GM18498 (cell line): ENCODE results near the gene PRXL2B.
"Not testable (repeated sequence)": the region's sequence is repeated elsewhere in the genome, so short reads cannot be mapped to it uniquely, and the experiment has no call there.

Experiments used
- ATAC-seq: cut with Tn5 transposase; IDR thresholded peaks from one replicate; pipeline ENCODE4 v1.9.1; 2021; ENCODE audit warnings: mild to moderate bottlenecking, moderate library complexity; ENCODE audit not compliant: unreplicated experiment

PRXL2B gene

DNA sequence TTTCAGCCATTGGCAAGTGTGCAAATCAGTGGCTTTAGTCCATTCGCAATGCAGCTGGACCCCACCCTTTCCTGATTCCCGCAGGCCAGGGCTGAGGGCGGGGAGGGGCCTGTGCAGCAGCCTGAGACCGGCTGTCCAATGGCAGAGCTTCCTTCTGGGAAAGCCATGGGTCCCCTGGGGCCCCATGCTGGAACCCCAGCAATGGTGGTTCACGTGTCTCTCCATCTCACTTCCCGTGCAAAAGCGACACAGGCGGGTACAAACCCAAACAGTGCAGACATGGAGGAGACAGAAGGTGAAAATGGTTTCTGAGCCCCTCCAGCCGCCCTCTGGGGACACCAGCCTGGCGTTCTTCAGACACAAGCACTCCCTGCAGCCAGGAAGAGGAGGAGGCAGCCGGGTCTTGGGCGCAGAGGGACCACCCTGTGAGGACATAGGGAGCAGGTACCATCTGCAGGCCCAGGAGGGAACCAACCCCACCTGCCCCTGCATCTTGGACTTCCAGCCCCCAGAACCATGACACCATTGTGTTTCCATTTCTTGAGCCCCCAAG is 36.2 kb upstream of the PRXL2B start:
- ATAC-seq = not testable (repeated sequence)

DNA sequence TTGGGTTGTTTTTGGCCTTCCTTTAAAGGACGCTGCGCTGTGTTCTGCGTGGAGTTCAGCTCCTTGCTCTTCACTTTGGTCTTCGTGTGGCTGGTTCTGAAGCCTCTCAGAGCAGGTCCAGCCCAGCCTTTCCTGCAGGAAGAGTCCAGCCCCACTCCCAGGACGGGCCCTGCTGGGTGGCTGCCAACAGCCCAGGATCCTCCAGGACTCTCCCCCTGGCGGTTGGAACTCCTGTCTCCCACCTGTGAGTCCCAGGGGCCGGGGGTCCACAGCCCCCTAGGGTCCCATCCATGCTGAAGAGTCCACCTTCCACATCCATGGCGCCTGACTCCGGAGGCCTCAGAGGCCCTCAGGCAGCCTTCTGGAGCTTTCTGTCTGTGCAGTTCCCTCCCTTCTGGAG is 35.0 kb upstream of the PRXL2B start:
- ATAC-seq = not testable (repeated sequence)

DNA sequence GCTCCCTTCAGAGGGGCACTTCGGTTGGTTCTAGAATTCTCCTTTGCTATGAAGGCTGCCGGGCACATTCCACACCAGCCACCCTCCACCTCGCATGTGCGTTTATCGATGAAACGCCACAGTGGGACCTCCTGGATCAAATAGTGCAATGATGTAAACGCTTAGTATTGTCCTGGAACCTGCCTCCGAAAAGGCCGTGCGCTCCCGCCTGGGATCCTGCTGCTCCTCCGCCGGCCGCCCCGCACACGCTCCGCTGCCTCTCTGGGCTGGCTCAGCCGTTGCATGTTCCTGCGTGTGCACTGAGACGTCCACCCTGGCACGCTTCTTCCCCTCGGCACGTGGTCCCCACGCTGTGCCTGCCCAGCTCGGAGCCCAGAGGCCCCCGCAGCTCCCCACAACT is 34.4 kb upstream of the PRXL2B start:
- no peak for ATAC-seq

DNA sequence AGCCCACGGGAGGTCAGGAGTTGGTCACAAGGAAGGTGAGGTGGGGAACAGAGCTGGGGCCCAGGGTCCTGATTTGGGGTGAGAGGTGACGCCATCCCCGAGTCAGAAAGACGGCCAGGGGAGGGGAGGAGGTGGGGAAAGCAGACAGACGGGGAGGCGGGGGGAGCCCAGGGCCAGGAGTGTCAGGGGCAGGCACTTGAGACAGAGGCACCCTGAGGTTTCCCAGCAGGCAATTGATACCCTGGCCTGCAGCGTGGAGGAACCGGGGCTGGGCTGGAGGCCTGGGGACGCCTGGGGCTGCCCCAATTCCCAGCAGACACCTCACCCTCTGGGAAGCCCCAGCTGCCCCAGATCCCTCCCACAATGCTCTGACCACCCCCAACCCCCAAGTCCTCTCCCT is 33.5 kb upstream of the PRXL2B start:
- not testable (repeated sequence) for ATAC-seq

DNA sequence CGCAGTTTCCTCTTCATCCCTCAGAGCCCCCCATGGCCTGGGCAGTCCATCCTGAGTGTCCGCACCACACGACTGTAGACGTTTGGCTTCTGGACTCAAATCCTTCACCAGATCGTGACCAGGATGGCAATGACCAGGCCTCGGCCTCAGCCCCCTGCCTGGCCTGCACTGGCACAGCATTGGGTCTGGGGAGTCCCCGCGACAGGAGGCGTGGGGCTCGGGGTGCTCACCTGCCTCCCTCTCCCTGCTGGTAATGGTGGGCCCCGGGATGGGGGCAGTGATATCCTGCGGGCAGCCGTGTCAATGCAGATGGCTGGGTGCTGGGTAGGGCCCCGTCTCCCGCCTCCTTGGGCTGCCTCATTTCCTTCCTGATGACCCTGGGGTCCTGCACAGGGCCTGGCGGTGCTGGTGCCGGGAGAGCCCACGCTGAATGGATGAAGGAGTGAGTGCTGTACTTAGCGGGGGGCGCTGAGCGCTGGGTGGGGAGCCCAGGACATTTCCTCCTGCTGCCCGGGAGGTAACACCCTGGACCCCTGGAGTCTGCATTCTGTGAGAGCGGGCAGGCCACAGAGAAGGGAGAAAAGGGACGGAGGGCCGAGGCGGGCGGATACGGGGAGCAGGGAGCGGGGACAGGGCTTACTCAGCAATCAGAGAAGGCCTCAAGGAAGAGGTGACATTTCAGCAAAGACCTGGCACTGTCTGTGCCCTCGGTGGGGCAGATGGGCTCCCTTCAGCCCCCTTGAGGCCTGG is 32.5 kb upstream of the PRXL2B start:
- ATAC-seq = no peak

DNA sequence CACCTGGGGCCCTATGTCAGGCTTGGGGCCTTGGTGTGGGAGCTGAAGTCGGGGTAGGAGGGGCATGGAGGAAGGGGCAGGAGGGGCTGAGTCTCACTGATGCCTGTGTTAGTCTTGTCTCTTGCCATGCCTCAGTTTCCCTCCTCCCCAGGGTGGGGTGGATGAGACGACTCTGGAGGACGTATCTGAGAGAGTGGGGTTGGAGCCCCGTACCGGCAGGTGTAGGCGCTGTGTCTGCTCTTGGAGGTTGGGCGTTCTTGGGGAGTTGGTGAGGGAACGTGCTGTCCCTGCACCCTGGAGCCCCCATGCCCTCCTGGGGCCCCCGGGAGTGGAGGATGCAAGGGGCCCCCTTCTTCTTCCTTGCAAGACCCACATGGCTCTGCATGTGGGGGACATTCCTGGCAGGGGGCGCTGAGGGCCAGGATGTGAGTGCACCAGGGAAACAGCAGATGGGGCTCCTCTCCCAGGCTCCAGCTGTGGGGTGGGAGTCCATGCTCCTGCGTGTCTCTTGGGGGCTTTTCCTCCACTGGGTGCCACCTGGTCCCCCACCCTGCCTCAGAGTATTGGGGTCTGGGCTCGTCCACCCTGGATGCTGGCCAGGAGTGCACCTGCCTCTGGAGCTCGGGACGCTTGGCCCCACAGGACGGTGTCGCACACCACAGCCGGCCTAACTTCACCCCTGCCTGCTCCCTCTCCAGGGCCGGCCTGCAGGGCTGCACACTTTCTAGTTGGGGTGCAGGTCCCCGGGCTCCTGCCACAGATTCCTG is 31.8 kb upstream of the PRXL2B start:
- ATAC-seq = no peak

DNA sequence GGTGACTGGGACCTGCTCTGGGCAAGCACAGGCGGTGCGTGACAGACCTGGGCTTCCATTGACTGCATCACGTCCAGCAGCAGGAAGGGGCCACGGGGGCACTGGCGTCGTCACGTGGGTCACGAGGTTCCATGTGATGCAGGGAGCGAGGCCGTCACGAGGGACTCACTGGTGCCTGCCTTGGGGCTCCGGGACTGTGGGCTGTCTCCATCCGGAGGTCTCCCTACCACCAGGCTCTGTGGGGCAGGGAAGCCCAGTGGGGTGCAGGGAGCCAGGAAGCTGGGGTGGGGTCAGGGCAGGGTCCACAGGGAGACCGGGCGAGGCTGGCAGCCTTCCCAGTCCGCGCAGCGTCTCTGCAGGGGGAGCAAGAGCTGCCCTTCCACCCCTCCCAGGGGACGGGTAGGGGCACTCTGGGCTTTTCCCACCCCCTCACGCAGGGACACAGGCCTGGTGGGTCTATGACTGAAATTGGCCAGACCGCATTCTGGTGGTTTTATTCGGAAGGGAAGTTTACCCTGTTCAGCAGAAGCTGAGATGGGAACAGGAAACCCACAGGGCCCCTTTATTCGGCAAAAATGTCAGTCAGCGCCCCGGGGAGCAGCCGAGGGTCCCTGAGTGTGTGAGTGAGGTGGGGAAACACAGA is 30.8 kb upstream of the PRXL2B start:
- peak; percentile 35 for ATAC-seq

DNA sequence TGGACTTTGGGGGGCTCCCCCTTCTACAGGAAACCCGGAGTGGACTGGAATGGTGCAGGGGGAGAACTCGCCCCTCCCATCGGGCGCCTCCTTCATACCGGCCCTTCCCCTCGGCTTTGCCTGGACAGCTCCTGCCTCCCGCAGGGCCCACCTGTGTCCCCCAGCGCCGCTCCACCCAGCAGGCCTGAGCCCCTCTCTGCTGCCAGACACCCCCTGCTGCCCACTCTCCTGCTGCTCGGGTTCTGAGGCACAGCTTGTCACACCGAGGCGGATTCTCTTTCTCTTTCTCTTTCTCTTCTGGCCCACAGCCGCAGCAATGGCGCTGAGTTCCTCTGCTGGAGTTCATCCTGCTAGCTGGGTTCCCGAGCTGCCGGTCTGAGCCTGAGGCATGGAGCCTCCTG is 30.3 kb upstream of the PRXL2B start, which contains the start of gene TNFRSF14:
Gene TNFRSF14, plus strand, starts transcription at position 95 of the 401 bp plus-strand sequence. Its CDS starts 294 bp downstream, at position 389.
- ATAC-seq = peak; percentile 45

DNA sequence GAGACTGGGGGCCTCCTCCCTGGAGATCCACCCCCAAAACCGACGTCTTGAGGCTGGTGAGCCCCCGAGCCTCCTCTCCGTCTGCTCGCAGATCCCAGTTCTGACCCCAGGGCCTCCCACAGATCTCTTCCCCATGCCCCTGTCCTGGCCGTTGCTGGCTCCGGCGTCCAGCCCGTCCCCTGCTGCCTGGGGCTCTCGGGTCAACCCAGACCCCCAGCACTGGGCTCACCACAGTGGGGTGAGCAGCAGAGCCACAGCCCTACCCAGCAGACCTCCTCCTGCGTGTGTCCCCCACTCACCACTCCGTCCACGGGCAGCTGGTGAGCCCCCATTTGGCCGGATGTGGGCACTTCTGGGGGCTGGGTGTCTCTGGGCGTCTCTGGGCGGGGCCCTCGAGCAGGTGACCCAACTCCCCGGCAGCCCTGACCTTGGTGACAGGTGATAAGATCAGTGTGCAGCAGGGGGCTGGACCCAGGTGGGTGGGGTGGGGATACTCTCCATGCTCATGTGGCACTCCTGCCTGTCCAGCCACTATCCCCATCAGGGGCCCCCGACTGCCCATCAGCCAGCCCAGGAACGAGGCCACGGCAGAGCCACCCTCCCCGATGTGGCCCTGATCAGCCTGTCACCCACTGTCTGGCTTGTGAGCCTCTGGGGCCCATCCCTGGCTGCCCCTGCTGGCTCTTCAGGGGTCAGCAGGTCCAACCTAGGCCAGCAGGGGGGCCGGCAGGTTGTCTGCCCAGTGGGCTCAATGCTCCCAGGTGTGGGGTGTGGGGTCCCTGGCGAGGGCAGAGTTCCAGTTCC is 29.7 kb upstream of the PRXL2B start:
- ATAC-seq = peak; percentile 31

DNA sequence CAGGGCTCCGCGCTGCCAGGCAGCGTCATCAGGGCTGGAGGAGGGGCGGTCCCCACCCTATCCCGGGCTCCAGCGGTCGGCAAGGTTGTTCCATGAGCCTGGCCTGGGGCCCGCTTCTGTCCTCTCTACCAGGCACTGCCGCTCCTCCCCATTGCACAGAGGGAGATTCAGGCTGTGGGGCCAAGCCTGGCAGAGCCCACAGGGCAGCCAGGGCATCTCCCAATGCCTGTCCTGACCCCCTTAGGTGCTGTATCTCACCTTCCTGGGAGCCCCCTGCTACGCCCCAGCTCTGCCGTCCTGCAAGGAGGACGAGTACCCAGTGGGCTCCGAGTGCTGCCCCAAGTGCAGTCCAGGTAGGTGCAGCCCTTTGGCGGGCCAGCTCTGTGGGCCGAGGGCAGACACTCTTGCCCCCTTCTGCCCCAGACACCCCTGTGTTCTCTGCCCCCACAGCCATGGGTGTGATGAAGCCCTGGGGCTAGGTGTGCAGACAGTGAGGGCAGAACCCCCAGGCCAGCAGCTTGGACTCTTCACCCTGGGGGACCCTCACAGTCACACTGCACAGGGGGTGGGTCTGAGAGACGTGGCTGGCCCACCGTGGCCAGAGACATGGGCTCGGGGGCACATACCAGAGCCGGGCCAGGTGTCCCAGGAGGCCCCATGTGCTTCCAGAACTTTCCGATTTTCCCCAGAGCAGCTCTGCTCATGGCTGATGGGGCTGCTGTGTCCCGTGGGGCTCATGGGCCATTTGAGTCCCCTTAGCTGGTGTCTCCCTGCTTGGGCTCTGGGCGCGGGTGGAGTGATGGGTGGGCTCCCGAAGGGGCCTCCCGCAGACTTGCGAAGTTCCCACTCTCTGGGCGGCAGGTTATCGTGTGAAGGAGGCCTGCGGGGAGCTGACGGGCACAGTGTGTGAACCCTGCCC is 28.8 kb upstream of the PRXL2B start:
- no peak for ATAC-seq

DNA sequence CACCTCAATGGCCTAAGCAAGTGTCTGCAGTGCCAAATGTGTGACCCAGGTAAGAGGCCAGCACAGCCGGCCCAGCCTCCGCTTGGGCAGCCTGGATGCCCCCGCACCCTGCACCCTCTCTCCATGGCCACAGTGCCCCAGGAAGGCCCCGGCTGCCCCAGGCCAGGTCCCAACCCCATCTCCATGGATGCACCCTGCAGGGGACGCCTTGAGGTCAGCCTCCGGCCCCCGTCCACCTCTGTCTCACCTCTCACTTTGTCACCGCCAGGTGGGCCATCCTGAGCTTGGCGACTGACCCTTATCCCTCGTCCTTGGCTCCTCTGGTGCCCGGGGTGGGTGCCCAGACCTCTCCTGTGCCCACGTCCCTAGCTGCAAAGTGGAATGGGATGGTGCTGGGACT is 28.2 kb upstream of the PRXL2B start:
- no peak for ATAC-seq

DNA sequence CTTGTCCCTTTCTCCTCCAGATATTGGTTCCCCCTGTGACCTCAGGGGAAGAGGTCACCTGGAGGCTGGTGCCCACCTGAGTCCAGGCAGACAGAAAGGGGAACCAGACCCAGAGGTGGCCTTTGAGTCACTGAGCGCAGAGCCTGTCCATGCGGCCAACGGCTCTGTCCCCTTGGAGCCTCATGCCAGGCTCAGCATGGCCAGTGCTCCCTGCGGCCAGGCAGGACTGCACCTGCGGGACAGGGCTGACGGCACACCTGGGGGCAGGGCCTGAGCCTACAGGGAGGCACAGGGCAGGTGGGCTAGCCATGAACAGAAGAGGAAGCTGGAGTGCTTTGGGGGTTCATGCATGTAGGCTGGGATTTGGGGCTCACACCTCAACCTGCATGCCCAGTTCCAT is 27.7 kb upstream of the PRXL2B start:
- no peak for ATAC-seq

DNA sequence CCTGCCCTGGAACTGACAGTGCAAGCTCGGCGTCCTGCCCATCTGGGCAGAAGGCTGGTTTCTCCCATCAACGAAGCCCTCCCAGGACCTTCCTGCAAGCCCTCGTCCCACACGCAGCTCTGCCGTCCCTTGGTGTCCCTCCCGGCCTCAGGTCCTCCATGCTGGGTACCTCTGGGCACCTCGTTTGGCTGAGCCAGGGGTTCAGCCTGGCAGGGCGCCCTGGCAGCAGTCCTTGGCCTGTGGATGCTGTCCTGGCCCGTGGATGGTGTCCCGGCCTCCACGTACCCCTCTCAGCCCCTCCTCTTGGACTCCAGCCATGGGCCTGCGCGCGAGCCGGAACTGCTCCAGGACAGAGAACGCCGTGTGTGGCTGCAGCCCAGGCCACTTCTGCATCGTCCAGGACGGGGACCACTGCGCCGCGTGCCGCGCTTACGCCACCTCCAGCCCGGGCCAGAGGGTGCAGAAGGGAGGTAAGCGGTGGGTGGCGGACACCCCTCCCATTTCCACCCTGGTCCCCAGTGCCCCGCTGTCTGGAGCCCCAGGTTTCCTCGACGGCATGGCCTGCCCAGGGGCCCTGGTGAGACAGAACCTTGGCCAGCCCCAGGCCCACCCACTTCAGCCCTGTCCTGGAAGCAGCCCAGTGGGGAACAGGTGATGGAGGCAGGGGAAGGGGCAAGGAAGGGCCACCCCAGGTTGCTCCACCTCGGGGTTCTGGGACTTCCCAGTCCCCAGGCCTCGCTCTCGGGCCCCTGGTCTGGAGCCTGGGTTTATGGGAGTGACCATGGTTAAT is 26.9 kb upstream of the PRXL2B start:
- no peak for ATAC-seq

DNA sequence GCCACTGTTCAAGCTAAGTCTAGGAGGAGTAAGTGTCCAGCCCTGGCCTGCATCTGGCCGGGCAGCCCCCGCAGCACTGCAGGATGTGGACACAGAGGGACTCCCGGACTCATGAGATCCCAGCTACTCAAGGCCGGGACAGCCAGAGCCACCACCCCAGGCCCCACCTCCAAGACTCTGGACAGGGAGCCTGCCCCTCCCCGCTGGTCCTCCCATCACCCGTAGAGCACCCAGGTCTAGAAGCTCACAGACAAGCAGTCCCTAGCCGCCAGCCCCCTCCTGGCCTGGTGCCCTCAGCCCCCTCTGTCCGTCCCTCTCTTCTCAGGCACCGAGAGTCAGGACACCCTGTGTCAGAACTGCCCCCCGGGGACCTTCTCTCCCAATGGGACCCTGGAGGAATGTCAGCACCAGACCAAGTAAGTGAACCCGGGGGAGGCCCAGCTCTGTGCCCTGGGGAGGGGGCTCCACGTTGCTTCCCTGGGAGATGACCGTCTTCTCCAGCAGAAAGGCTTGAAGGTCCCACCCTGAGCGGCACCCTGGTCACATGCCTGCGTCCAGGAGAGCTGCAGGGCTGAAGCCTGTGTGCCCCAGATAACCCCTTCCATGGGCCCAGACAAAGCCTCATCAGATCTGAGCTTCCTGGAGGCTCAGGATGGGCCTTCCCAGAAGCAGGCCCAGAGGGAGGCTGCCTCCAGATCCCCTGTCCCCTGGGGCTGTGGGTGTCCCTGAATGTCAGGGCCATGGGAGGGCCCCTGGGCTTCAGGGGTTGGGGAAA is 26.1 kb upstream of the PRXL2B start:
- ATAC-seq = no peak

DNA sequence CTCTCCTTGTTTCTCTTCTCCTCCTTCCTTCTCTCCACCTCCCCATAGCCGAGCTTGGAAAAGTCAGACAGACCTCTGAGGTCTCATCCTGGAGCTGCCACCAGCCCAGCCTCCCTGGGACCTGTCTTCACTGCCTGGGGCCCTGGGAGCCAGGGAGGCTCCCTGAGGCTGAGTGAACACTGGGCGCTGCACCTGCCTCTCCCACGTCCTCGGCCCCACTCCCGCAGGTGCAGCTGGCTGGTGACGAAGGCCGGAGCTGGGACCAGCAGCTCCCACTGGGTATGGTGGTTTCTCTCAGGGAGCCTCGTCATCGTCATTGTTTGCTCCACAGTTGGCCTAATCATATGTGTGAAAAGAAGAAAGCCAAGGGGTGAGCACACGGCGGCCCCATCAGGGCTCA is 25.1 kb upstream of the PRXL2B start:
- no peak for ATAC-seq

DNA sequence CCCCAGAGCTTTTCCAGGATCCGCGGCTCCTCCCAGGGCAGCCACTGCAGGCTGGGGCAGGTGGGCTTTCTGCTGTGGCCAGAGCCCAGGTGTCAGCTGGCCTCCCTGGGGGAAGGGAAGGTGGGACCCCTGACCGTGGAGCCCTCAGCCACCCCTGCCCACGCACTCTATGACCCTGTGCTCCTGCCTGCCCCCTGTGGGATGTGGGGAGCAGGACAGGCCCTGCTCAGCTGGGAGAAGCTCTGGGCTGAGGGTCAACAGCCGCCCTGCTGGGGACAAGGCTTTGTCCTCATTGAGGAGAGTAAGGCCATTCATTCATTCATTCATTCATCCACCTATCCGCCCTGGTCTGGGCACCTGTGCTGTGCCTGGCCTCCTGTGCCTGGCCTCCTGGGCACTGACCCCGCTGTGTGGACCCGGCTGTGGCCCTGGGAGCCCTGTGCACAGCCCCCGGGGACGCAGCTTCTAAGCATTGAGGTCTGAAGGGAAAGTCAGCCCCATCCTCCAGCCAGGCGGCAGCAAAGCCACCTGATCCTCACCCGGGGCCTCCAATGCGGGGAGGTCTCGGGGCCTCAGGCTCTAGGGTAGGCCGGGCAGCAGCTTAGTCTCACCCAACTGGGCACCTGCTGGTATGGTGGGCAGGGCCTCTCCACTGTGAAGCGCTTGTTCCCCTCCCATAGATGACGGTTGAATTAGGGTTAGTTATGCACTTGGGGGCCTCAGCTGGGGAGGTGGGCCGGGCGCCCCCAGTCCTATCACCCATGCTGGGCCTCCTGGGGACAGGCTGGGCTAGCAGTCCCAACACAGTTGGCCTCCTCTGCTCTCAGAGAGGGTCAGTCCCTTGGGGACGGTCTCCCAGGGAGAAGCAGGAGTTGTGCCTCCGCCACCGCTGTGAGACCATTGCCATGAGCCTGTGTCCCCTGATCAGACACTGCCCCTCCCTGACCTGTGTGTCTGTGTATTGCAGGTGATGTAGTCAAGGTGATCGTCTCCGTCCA is 24.4 kb upstream of the PRXL2B start:
- no peak for ATAC-seq

DNA sequence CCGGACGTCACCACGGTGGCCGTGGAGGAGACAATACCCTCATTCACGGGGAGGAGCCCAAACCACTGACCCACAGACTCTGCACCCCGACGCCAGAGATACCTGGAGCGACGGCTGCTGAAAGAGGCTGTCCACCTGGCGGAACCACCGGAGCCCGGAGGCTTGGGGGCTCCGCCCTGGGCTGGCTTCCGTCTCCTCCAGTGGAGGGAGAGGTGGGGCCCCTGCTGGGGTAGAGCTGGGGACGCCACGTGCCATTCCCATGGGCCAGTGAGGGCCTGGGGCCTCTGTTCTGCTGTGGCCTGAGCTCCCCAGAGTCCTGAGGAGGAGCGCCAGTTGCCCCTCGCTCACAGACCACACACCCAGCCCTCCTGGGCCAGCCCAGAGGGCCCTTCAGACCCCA is 23.4 kb upstream of the PRXL2B start:
- ATAC-seq = no peak
